Activated B cell treated with CpG ODN at 0.5 μM for 24 hours (primary cell): ENCODE results near the gene OR6P1. TPM values are rescaled to one million over a fixed set of nuclear protein-coding genes. Genes with fewer than 3 reads are reported as not detected.

Experiments
- ATAC-seq: fragments of 200-7000 bp; cut with Tn5 transposase; one replicate; pipeline ENCODE4 v1.10.0; 2021; ENCODE audit warnings: low read depth, mild to moderate bottlenecking, moderate library complexity
- CTCF ChIA-PET: fragments of 350-600 bp; sonication (Branson Sonifier 250); formaldehyde crosslinking; loops from one replicate; lab custom pipeline; 2021; ENCODE audit warnings: antibody characterized with exemption; lab: Charles Lee
- POLR2A ChIA-PET: fragments of 350-600 bp; sonication (Branson Sonifier 250); formaldehyde crosslinking; loops from one replicate; lab custom pipeline; 2021; ENCODE audit warnings: antibody characterized with exemption; lab: Charles Lee
- DNase-seq: peaks from one replicate; pipeline ENCODE4 v3.0.0; 2022
- H3K27ac Mint-ChIP-seq: one replicate; pipeline ENCODE4 v1.8.0; 2020; ENCODE audit warnings: mixed read lengths
- H3K27me3 Mint-ChIP-seq: one replicate; pipeline ENCODE4 v1.8.0; 2021; ENCODE audit warnings: mixed read lengths
- H3K36me3 Mint-ChIP-seq: one replicate; pipeline ENCODE4 v1.8.0; 2021; ENCODE audit warnings: low read depth, mixed read lengths
- H3K4me1 Mint-ChIP-seq: one replicate; pipeline ENCODE4 v1.8.0; 2021; ENCODE audit warnings: mixed read lengths
- H3K4me3 Mint-ChIP-seq: one replicate; pipeline ENCODE4 v1.8.0; 2020; ENCODE audit warnings: mild to moderate bottlenecking, mixed read lengths
- H3K9me3 Mint-ChIP-seq: one replicate; pipeline ENCODE4 v1.8.0; 2020; ENCODE audit warnings: mixed read lengths
- CTCF ChIP-seq: fragments of 200-600 bp; IDR thresholded peaks from one replicate; pipeline ENCODE4 v1.8.0; 2022; ENCODE audit warnings: antibody characterized with exemption, mild to moderate bottlenecking
- intact Hi-C: fragments of 100-400 bp; cut with micrococcal nuclease; formaldehyde crosslinking; loops from one replicate; pipeline ENCODE4 v1.15.1; 2024
- total RNA-seq: library from RNA; stranded (reverse); gene quantifications from 2 replicates; pipeline ENCODE4 v1.2.3, GENCODE V29; 2022

The OR6P1 gene
- total RNA-seq, 1 donor from 2014 or later, result not detected

GRCh38 chr1:158600735-158601134, 30.4 kb upstream of the OR6P1 start:
- no peak for TF ChIP-seq CTCF
- ATAC-seq (no peak), DNase-seq (no peak)
- peaks cover 1% of the 10 kb centered on the region for H3K27me3 Mint-ChIP-seq
- no peaks in the 10 kb centered on the region for H3K4me1 Mint-ChIP-seq
- POLR2A ChIA-PET, result no interaction called here
- H3K4me3 Mint-ChIP-seq, result no peak overlapping the region
- peaks cover 6% of the 10 kb centered on the region for H3K36me3 Mint-ChIP-seq
- intact Hi-C loops, result no loop called here
- CTCF ChIA-PET, result no interaction called here
- no peak overlapping the region for H3K27ac Mint-ChIP-seq
- H3K9me3 Mint-ChIP-seq, result peaks cover 25% of the 10 kb centered on the region

- no peaks in the 10 kb centered on the region for H3K4me1 Mint-ChIP-seq
- intact Hi-C loops, result no loop called here
- peaks cover 20% of the 10 kb centered on the region for H3K27me3 Mint-ChIP-seq
- ATAC-seq, result no peak
- peaks cover 16% of the 10 kb centered on the region for H3K9me3 Mint-ChIP-seq
- TF ChIP-seq CTCF, result no peak
- CTCF ChIA-PET, result no interaction called here
- POLR2A ChIA-PET, result no interaction called here
- no peak overlapping the region for H3K4me3 Mint-ChIP-seq
- H3K36me3 Mint-ChIP-seq, result no peaks in the 10 kb centered on the region
- no peak overlapping the region for H3K27ac Mint-ChIP-seq
- no peak for DNase-seq
Measured at GRCh38 chr1:158586942-158587341, 16.6 kb upstream of the OR6P1 start.

GRCh38 chr1:158583962-158584361, 13.6 kb upstream of the OR6P1 start:
- intact Hi-C loops, result no loop called here
- H3K4me3 Mint-ChIP-seq, result no peak overlapping the region

GRCh38 chr1:158579733-158580132, 9.4 kb upstream of the OR6P1 start, which contains the start of gene OR10X1:
OR10X1 (minus strand) TSS chr1:158579899; CDS start chr1:158579899, 0 bp downstream.
- H3K27me3 Mint-ChIP-seq, result peaks cover 19% of the 10 kb centered on the region
- no peak for ATAC-seq
- TF ChIP-seq CTCF, result no peak
- H3K36me3 Mint-ChIP-seq, result no peaks in the 10 kb centered on the region
- intact Hi-C loops, result no loop called here
- ChIA-PET CTCF (no interaction called here), POLR2A (no interaction called here)
- DNase-seq, result no peak
- H3K9me3 Mint-ChIP-seq, result no peaks in the 10 kb centered on the region
- no peaks in the 10 kb centered on the region for H3K4me1 Mint-ChIP-seq
- no peak within 1 kb of the TSS for H3K4me3 Mint-ChIP-seq
- no peak within 1 kb of the TSS for H3K27ac Mint-ChIP-seq

More at GRCh38 chr1:158583962-158584361, 13.6 kb upstream of the OR6P1 start:
- no peak for DNase-seq
- no peaks in the 10 kb centered on the region for H3K36me3 Mint-ChIP-seq
- no peak overlapping the region for H3K27ac Mint-ChIP-seq
- ChIA-PET CTCF (no interaction called here), POLR2A (no interaction called here)
- no peak for ATAC-seq
- peaks cover 17% of the 10 kb centered on the region for H3K27me3 Mint-ChIP-seq
- H3K4me1 Mint-ChIP-seq, result no peaks in the 10 kb centered on the region
- peaks cover 10% of the 10 kb centered on the region for H3K9me3 Mint-ChIP-seq
- no peak for TF ChIP-seq CTCF

- no peak overlapping the region for H3K27ac Mint-ChIP-seq
- H3K36me3 Mint-ChIP-seq, result no peaks in the 10 kb centered on the region
- intact Hi-C loops, result no loop called here
- CTCF ChIA-PET, result interaction anchor here (0.7 kb wide), 1 partner anchor 1900 kb away, joined by 3 read pairs; the partner anchor contains the start of gene NES
- POLR2A ChIA-PET, result no interaction called here
- H3K27me3 Mint-ChIP-seq, result peaks cover 6% of the 10 kb centered on the region
- H3K4me3 Mint-ChIP-seq, result no peak overlapping the region
- ATAC-seq, result no peak
- no peaks in the 10 kb centered on the region for H3K9me3 Mint-ChIP-seq
- no peak for DNase-seq
- TF ChIP-seq CTCF, result no peak
- H3K4me1 Mint-ChIP-seq, result no peaks in the 10 kb centered on the region
Measured at GRCh38 chr1:158577561-158577960, 7.2 kb upstream of the OR6P1 start.
